ENCODE measurements around the gene DOCK9. TPM values are rescaled to one million over a fixed set of nuclear protein-coding genes. Genes with fewer than 3 reads are reported as not detected.

The DOCK9 gene
- total RNA-seq, 1 experiment from 2014 or later = 30.5 TPM

DNA sequence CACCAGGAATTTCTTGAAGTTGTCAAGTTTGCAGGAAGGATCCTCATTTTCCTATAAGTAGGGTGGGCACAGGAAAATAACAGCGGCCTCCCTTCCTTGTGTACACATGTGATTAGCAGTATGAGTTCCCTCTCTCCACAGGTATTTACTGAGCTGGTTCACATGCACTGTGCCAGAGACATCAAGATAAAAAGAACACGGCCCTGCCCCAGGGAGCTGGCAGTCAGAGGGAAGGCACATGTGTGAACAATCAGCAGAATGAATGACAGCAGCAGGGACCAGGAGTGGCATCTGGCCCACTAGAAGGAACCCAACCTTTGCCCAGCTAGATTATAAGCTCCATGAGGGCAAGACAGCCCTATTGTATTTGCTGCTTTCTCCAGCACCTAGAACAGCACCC is 13.9 kb downstream of the DOCK9 start:
- ChIA-PET POLR2A (no interaction called here), CTCF (no interaction called here)
- Histone ChIP-seq H3K36me3 (ENCODE audit: control insufficient read depth, insufficient read depth, low read length) (no peaks in the 10 kb centered on the region), H3K27me3 (ENCODE audit: control insufficient read depth, insufficient read depth, low read length) (no peaks in the 10 kb centered on the region), H3K27ac (ENCODE audit: low read length) (no peak overlapping the region), H3K9me3 (ENCODE audit: control insufficient read depth, insufficient read depth, low read depth, low read length) (no peaks in the 10 kb centered on the region), H3K4me1 (ENCODE audit: control insufficient read depth, insufficient read depth, low read length) (no peaks in the 10 kb centered on the region), H3K4me3 (ENCODE audit: low read depth in 2 of 2, low read length in 2 of 2) (no peak overlapping the region)
- TF ChIP-seq TCF7L2 (IDR thresholded peaks at IDR 0.05; ENCODE audit: low read depth, low read length) (no peak), POLR2AphosphoS5 (IDR thresholded peaks at IDR 0.05; ENCODE audit: low read depth, low read length) (no peak), SIN3A (IDR thresholded peaks at IDR 0.05; ENCODE audit: borderline replicate concordance, insufficient read depth, low read depth, low read length) (no peak)
- TF ChIP-seq, protein P1, sequence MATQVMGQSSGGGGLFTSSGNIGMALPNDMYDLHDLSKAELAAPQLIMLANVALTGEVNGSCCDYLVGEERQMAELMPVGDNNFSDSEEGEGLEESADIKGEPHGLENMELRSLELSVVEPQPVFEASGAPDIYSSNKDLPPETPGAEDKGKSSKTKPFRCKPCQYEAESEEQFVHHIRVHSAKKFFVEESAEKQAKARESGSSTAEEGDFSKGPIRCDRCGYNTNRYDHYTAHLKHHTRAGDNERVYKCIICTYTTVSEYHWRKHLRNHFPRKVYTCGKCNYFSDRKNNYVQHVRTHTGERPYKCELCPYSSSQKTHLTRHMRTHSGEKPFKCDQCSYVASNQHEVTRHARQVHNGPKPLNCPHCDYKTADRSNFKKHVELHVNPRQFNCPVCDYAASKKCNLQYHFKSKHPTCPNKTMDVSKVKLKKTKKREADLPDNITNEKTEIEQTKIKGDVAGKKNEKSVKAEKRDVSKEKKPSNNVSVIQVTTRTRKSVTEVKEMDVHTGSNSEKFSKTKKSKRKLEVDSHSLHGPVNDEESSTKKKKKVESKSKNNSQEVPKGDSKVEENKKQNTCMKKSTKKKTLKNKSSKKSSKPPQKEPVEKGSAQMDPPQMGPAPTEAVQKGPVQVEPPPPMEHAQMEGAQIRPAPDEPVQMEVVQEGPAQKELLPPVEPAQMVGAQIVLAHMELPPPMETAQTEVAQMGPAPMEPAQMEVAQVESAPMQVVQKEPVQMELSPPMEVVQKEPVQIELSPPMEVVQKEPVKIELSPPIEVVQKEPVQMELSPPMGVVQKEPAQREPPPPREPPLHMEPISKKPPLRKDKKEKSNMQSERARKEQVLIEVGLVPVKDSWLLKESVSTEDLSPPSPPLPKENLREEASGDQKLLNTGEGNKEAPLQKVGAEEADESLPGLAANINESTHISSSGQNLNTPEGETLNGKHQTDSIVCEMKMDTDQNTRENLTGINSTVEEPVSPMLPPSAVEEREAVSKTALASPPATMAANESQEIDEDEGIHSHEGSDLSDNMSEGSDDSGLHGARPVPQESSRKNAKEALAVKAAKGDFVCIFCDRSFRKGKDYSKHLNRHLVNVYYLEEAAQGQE (IDR thresholded peaks at IDR 0.05; ENCODE audit: insufficient read depth in 1 of 2, low read depth in 2 of 2, low read length in 1 of 2) = no peak
- TF ChIP-seq, protein P2, sequence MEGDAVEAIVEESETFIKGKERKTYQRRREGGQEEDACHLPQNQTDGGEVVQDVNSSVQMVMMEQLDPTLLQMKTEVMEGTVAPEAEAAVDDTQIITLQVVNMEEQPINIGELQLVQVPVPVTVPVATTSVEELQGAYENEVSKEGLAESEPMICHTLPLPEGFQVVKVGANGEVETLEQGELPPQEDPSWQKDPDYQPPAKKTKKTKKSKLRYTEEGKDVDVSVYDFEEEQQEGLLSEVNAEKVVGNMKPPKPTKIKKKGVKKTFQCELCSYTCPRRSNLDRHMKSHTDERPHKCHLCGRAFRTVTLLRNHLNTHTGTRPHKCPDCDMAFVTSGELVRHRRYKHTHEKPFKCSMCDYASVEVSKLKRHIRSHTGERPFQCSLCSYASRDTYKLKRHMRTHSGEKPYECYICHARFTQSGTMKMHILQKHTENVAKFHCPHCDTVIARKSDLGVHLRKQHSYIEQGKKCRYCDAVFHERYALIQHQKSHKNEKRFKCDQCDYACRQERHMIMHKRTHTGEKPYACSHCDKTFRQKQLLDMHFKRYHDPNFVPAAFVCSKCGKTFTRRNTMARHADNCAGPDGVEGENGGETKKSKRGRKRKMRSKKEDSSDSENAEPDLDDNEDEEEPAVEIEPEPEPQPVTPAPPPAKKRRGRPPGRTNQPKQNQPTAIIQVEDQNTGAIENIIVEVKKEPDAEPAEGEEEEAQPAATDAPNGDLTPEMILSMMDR (IDR thresholded peaks at IDR 0.05) = no peak
- no TSS peak for BruUV-seq (replicated peaks)
- in situ Hi-C loops (cut with HindIII; ENCODE audit: low pct_unique_long_range_greater_than_20kb, low sequenced_read_pairs) = no loop called here
- intact Hi-C loops (cut with micrococcal nuclease; ENCODE audit: unreplicated experiment) = no loop called here
- DNase-seq (ENCODE audit: low read depth, low spot score) = no peak
- no peak for ATAC-seq

GRCh38 chr13:98962901-98963590 is 14.8 kb downstream of the DOCK9 start:
- no peak for DNase-seq (ENCODE audit: low read depth, low spot score)
- Histone ChIP-seq H3K27me3 (ENCODE audit: control insufficient read depth, insufficient read depth, low read length) (no peaks in the 10 kb centered on the region), H3K9me3 (ENCODE audit: control insufficient read depth, insufficient read depth, low read depth, low read length) (no peaks in the 10 kb centered on the region), H3K4me3 (ENCODE audit: low read depth in 2 of 2, low read length in 2 of 2) (no peak overlapping the region), H3K36me3 (ENCODE audit: control insufficient read depth, insufficient read depth, low read length) (no peaks in the 10 kb centered on the region), H3K27ac (ENCODE audit: low read length) (no peak overlapping the region), H3K4me1 (ENCODE audit: control insufficient read depth, insufficient read depth, low read length) (no peaks in the 10 kb centered on the region)
- intact Hi-C loops (cut with micrococcal nuclease; ENCODE audit: unreplicated experiment) (no loop called here), in situ Hi-C loops (cut with HindIII; ENCODE audit: low pct_unique_long_range_greater_than_20kb, low sequenced_read_pairs) (no loop called here)
- POLR2A ChIA-PET = no interaction called here
- no TSS peak for BruUV-seq (replicated peaks)
- CTCF ChIA-PET = no interaction called here
- TF ChIP-seq TCF7L2 (IDR thresholded peaks at IDR 0.05; ENCODE audit: low read depth, low read length) (no peak), POLR2AphosphoS5 (IDR thresholded peaks at IDR 0.05; ENCODE audit: low read depth, low read length) (no peak), SIN3A (IDR thresholded peaks at IDR 0.05; ENCODE audit: borderline replicate concordance, insufficient read depth, low read depth, low read length) (no peak)
- TF ChIP-seq, protein P1 (IDR thresholded peaks at IDR 0.05; ENCODE audit: insufficient read depth in 1 of 2, low read depth in 2 of 2, low read length in 1 of 2) = no peak
- TF ChIP-seq, protein P2 (IDR thresholded peaks at IDR 0.05) = no peak
- no peak for ATAC-seq

All from Panc1 (cell line).